Transverse colon (tissue), 4 donors: Measurements from ENCODE around the gene PGM5. TPM values are rescaled to one million over a fixed set of nuclear protein-coding genes. Genes with fewer than 3 reads are reported as not detected.

ENCODE experiments used
- total RNA-seq, 4 donors: library from RNA; depleted of rRNA; stranded (reverse); fragments of >200 nt; gene quantifications; one replicate each; pipeline ENCODE4 v1.1.0, GENCODE V29; 2016

Gene PGM5
- total RNA-seq, 4 donors from 2014 or later = 78.2 to 94.9 (median 89.4) TPM

Other genes starting within 250 kb of the PGM5 start
- gene ZNG1C, start 114.6 kb upstream of the PGM5 start, total RNA-seq = 10 to 100 TPM in 3 of 4 donors, 1 to 10 TPM in 1; 7.6 to 54.8 (median 23.9) TPM
- gene FOXD4L3, start 53.7 kb upstream of the PGM5 start, total RNA-seq = not detected
- 1 to 10 TPM in 1 of 4 donors, under 1 TPM in 1, not detected in 2; 0.48 to 2.3 TPM for gene TMEM252, start 184.3 kb downstream of the PGM5 start, total RNA-seq